Esophagus squamous epithelium (tissue), 4 donors: ENCODE results near the gene RNASE9.

ENCODE experiments used
- POLR2A ChIP-seq, 4 donors: fragments of 450-650 bp; IDR thresholded peaks; one replicate each; pipeline ENCODE4 v1.6.1; 2017; ENCODE audit warnings: antibody characterized with exemption in 4 of 4, mild to moderate bottlenecking in 4 of 4, moderate library complexity in 3 of 4
- TF ChIP-seq, protein P1 (sequence below), 6 experiments: fragments of 450-650 bp in 4 of 6; fragments of 200-600 bp in 2 of 6; sonication (generic) in 2 of 6; IDR thresholded peaks; one replicate each; pipeline ENCODE4 v1.5.1; 2016 to 2019; ENCODE audit warnings: antibody characterized with exemption in 6 of 6, mild to moderate bottlenecking in 4 of 6, moderate library complexity in 4 of 6

DNA sequence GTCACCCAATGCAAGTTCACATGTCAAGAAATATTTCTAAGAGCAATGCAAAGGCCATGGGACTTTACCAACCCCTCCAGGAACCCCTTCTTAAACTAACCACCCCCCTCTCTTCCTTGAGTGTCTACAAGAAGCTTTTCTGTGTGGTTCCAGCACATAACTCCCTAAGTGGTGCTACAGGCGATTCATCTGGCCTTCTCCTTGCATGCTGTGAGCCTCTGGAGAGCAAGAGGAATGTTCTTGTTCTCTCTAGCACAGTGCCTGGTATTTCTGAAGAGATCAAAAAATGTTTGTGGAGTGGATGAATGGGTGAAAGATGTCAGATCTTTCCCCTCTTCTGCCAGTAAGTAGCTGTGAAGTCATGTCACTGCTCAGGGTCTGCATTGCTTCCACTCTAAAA lies 36.3 kb upstream of the RNASE9 start:
- TF ChIP-seq, protein P1, sequence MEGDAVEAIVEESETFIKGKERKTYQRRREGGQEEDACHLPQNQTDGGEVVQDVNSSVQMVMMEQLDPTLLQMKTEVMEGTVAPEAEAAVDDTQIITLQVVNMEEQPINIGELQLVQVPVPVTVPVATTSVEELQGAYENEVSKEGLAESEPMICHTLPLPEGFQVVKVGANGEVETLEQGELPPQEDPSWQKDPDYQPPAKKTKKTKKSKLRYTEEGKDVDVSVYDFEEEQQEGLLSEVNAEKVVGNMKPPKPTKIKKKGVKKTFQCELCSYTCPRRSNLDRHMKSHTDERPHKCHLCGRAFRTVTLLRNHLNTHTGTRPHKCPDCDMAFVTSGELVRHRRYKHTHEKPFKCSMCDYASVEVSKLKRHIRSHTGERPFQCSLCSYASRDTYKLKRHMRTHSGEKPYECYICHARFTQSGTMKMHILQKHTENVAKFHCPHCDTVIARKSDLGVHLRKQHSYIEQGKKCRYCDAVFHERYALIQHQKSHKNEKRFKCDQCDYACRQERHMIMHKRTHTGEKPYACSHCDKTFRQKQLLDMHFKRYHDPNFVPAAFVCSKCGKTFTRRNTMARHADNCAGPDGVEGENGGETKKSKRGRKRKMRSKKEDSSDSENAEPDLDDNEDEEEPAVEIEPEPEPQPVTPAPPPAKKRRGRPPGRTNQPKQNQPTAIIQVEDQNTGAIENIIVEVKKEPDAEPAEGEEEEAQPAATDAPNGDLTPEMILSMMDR (IDR thresholded peaks at IDR 0.05) = no peak
- TF ChIP-seq POLR2A (IDR thresholded peaks at IDR 0.05) = no peak
